A549 treated with Hydrocortisone at 1 μM for 4 hours (cell line): ENCODE measurements around the gene ELAPOR1. TPM values are rescaled to one million over a fixed set of nuclear protein-coding genes. Genes with fewer than 3 reads are reported as not detected.

Source experiments
- total RNA-seq: library from RNA; stranded (reverse); fragments of 200-300 nt; extraction: Qiagen RNA extraction; gene quantifications from 5 replicates; pipeline ENCODE4 v1.2.3, GENCODE V29; 2022

ELAPOR1 gene, protein sequence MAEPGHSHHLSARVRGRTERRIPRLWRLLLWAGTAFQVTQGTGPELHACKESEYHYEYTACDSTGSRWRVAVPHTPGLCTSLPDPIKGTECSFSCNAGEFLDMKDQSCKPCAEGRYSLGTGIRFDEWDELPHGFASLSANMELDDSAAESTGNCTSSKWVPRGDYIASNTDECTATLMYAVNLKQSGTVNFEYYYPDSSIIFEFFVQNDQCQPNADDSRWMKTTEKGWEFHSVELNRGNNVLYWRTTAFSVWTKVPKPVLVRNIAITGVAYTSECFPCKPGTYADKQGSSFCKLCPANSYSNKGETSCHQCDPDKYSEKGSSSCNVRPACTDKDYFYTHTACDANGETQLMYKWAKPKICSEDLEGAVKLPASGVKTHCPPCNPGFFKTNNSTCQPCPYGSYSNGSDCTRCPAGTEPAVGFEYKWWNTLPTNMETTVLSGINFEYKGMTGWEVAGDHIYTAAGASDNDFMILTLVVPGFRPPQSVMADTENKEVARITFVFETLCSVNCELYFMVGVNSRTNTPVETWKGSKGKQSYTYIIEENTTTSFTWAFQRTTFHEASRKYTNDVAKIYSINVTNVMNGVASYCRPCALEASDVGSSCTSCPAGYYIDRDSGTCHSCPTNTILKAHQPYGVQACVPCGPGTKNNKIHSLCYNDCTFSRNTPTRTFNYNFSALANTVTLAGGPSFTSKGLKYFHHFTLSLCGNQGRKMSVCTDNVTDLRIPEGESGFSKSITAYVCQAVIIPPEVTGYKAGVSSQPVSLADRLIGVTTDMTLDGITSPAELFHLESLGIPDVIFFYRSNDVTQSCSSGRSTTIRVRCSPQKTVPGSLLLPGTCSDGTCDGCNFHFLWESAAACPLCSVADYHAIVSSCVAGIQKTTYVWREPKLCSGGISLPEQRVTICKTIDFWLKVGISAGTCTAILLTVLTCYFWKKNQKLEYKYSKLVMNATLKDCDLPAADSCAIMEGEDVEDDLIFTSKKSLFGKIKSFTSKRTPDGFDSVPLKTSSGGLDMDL
- total RNA-seq, result 0.38 to 0.47 TPM (median 0.46 TPM) in 5 replicates

DNA sequence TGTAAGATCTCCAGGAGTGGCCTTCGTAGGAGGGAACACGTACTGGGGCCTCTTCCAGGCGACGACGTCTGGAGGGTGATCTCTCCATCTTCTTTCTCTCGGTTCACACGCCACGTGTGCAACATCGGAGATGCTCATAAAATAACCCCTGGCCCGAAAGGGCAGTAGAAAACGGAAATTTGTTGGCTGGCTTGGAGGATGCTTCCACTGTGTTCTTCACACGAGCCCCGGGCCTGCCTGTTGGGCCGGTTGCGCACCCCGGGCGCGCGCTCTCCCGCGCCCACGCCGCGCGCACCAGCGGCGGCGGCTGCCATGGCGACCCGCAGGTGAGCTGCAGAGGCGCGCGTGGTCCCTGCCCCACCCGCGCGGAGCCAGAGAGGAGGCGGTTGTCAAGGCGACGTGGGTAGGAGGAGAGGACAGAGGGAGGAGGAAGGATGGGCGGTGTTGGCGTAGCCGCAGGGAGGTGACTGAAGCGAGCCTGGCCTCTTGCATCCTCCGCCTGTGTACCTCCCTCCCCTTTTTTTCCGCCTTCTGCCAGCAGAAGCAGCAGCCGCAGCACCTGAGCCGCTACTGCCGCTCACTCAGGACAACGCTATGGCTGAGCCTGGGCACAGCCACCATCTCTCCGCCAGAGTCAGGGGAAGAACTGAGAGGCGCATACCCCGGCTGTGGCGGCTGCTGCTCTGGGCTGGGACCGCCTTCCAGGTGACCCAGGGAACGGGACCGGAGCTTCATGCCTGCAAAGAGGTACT lies at the start of gene ELAPOR1:
TSS of gene ELAPOR1 (plus strand) at position 526 of the 752 bp plus-strand sequence. CDS start at position 595, 69 bp downstream.

DNA sequence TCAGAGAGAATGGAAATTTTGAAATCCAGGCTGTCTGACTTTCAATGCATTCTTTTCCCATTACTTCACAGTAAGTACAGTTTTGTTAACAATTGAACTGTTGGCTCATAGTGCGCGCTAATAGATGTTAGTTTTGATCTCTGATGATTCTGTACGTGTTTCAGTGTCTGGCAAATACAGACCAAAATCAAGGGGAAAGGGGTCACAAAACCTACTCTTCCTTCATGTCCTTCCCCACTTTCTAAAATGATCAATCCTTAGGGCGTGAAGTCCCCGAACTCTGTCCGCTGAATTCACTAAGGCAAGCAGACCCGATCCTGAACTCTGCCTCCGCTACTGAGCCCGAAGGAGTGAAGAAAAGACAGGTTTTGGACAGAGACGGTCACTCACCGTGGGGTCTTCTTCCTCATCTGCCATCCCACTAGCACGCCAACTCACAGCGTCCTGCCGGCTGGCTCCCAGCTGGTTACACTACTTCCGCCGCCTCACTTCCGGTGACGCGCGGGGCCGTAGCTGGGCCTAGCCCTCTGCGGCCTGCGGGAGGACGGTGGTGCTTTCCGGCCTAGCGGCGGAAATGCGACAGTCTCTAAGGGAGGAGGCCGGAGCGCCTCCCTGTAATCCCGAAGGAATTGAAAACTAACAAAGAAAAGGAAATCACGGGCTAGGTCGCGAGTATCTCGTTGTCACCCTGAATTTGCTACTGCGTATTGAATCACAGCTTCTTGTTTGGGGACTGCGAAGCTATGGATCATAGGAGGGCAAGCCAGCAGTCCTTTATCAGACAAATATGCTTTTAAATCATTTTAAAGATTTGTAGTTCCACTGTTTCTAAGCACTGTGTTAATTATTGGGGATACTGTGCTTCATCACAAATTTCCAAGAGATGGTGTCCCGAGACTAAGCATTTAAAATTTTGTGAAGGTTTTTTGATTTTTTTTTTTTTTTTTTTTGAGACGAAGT lies 38.1 kb upstream of the ELAPOR1 start, which contains the start of gene TAF13:
TSS of gene TAF13 (minus strand) at position 473 of the 960 bp plus-strand sequence. CDS start at position 417, 56 bp downstream.

DNA sequence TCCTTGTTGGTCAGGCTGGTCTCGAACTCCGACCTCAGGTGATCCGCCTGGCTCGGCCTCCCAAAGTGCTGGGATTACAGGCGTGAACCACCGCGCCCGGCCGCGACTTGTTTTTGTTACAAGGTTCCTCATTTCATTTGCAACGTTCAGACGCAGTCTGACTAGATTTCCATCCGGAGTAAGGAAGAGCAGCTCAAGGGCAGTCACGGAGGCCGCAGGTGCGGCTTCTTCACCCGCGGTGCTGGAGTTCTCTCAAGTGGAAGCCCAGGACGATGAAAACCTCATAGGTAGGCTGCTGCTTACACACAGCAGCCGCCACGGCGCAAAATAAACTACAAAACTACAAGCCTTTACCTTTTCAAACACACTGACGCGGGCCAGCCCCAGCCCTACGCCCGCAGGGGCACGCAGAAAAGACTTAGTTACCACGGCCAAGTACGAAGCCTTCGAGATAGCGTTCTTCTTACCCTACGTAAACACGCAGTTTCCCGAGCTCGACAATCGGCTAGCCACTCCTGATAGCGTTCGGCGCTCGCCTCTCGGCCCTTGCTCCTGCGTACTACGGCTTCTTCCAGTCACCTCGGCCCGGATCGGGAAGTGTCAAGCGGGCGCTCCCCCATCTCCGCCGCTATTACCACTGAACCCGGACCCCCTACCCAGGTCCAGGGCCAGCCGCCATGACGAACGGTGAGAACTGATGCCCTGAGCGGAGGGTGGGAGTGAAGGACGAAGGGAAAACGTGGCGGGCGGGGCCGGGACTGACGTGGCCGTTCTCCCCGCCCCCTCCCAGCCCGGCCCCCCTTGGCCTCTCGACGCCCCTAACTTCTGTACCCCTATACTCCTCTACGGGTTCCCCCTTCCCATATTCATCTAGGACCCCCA lies 23.5 kb upstream of the ELAPOR1 start, which contains the start of gene TMEM167B:
TSS of gene TMEM167B (plus strand) at position 569 of the 882 bp plus-strand sequence. CDS start at position 678, 109 bp downstream.

Other genes starting within 250 kb of the ELAPOR1 start
- 15.6 to 27.5 TPM (median 21.2 TPM) in 5 replicates for gene GPSM2, start 237.1 kb upstream of the ELAPOR1 start, total RNA-seq
- gene CLCC1, start 150.6 kb upstream of the ELAPOR1 start, total RNA-seq, result 14.8 to 18.3 TPM (median 16.0 TPM) in 5 replicates
- gene WDR47, start 72.0 kb upstream of the ELAPOR1 start, total RNA-seq, result 6.3 to 11.3 TPM (median 7.9 TPM) in 5 replicates
- 23.6 to 42.4 TPM (median 26.0 TPM) in 5 replicates for gene TAF13, start 38.1 kb upstream of the ELAPOR1 start, total RNA-seq
- gene TMEM167B, start 23.4 kb upstream of the ELAPOR1 start, total RNA-seq, result 7.9 to 9.3 TPM (median 8.6 TPM) in 5 replicates
- gene SARS1, start 99.8 kb downstream of the ELAPOR1 start, total RNA-seq, result 91.7 to 110 TPM (median 92.5 TPM) in 5 replicates
- gene CELSR2, start 135.4 kb downstream of the ELAPOR1 start, total RNA-seq, result 3.7 to 4.9 TPM (median 4.8 TPM) in 5 replicates
- 18.9 to 22.7 TPM (median 21.0 TPM) in 5 replicates for gene PSRC1, start 169.0 kb downstream of the ELAPOR1 start, total RNA-seq
- 0.23 to 0.38 TPM in 2 of 5 replicates, not detected in the others for gene MYBPHL, start 192.9 kb downstream of the ELAPOR1 start, total RNA-seq